HG02973 (cell line): ENCODE measurements around the gene SLC4A1.

Source experiments
- ATAC-seq: cut with Tn5 transposase; IDR thresholded peaks from one replicate; pipeline ENCODE4 v1.9.1; 2021; ENCODE audit warnings: moderate library complexity; ENCODE audit not compliant: unreplicated experiment

The SLC4A1 gene

GRCh38 chr17:44221084-44221861 is 46.7 kb downstream of the SLC4A1 start:
- ATAC-seq, result no peak

GRCh38 chr17:44220213-44221083 is 47.5 kb downstream of the SLC4A1 start:
- no peak for ATAC-seq

GRCh38 chr17:44219616-44220212 is 48.2 kb downstream of the SLC4A1 start, which contains the start of gene UBTF:
UBTF (minus strand) TSS chr17:44219675; CDS start chr17:44218229, 1,446 bp downstream.
- peak; percentile 8 for ATAC-seq

GRCh38 chr17:44219108-44219615 is 48.8 kb downstream of the SLC4A1 start:
- peak; percentile 36 for ATAC-seq

- ATAC-seq, result peak; percentile 21
These were observed 49.4 kb downstream of the SLC4A1 start for GRCh38 chr17:44218344-44219107.

- ATAC-seq, result no peak
These were observed 50.1 kb downstream of the SLC4A1 start for GRCh38 chr17:44217738-44218343.

- ATAC-seq, result no peak
These were observed 51.2 kb downstream of the SLC4A1 start for GRCh38 chr17:44216694-44217093.

- no peak for ATAC-seq
These were observed 51.8 kb downstream of the SLC4A1 start for GRCh38 chr17:44216173-44216572.

- ATAC-seq, result no peak
These were observed 53.0 kb downstream of the SLC4A1 start for GRCh38 chr17:44214896-44215295.

GRCh38 chr17:44214230-44214494 is 53.8 kb downstream of the SLC4A1 start:
- ATAC-seq, result no peak

- no peak for ATAC-seq
These were observed 54.3 kb downstream of the SLC4A1 start for GRCh38 chr17:44213403-44214229.

- no peak for ATAC-seq
These were observed 55.2 kb downstream of the SLC4A1 start for GRCh38 chr17:44212507-44213402.

GRCh38 chr17:44211281-44212265 is 56.4 kb downstream of the SLC4A1 start:
- no peak for ATAC-seq

- peak; percentile 60 for ATAC-seq
These were observed 57.4 kb downstream of the SLC4A1 start for GRCh38 chr17:44210342-44211192.

- ATAC-seq, result no peak
These were observed 58.1 kb downstream of the SLC4A1 start for GRCh38 chr17:44209786-44210341.

GRCh38 chr17:44207743-44208142 is 60.2 kb downstream of the SLC4A1 start:
- ATAC-seq, result no peak
